C4-2B (cell line): Measurements from ENCODE around the gene CCL16.

Source experiments
- CTCF ChIP-seq: fragments of 450-650 bp; conservative IDR thresholded peaks from 2 replicates; pipeline ENCODE4 v1.5.1; 2017; ENCODE audit warnings: mild to moderate bottlenecking
- ZFX ChIP-seq: fragments of 450-650 bp; IDR thresholded peaks from 2 replicates; pipeline ENCODE4 v1.6.1; 2017

DNA sequence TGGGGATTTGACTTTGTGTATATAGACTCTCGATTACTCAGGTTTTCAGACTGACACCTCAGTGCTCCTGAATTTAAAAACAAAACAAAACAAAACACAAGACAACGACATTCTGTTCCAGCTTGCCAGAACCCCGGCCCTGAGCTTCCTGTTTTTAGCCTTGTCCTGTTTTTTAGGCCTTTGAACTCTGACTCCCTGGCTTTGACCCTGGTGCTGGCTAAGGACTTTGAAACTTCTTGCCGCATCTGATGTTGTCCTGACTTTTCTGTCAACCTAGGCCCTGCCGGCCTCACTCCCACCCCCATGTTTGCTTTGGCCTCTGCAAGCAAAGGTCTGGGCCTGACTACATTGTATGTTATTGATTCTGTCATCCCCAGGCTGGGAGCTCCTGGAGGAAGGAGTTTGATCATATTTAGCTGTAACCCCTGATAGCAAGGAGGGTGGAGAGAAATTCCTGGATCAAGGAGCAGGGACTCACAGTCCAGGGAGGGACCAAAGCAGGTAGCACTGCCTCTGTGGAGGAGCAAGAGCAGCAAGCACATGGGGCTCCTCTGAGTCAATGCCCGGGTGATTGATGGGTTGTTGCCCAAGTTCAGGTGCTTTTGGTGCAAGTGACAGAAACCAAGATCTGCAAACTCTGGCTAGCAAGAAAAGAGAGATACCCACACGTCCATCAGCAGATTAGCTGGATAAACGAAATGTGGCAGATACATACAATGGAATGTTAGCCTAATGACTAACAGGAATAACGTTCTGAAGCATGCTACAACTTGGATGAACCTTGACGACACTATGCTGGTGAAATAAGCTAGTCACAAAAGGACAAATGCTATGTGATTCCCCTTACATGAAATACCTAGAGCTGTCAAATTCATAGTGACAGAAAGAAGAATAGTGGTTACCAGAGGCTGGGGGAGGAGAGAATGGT, 7.7 kb downstream of the CCL16 start:
- TF ChIP-seq CTCF (no peak), ZFX (no peak)
